MM.1S (cell line): ENCODE results near the gene THRA.

Source experiments
- CTCF ChIP-seq: fragments of 300-600 bp; sonication (generic); IDR thresholded peaks from 2 replicates; pipeline ENCODE4 v1.5.1; 2016; ENCODE audit warnings: antibody characterized with exemption, low read length, mixed read lengths
- EZH2 ChIP-seq: fragments of 300-600 bp; sonication (generic); optimal IDR thresholded peaks from 2 replicates; pipeline ENCODE3; 2017; ENCODE audit warnings: low read depth, mild to moderate bottlenecking, antibody characterized with exemption, low read length, mixed read lengths

GRCh38 chr17:40033339-40033738 is 29.4 kb upstream of the THRA start:
- TF ChIP-seq CTCF (no peak), EZH2 (no peak)
